NT2/D1 (cell line): ENCODE measurements around the gene OTUB1.

Experiments used
- SUZ12 ChIP-seq: IDR thresholded peaks from 2 replicates; pipeline ENCODE4 v1.6.1; 2011; ENCODE audit not compliant: insufficient read length, insufficient read depth; ENCODE audit errors: extremely low read depth
- YY1 ChIP-seq: IDR thresholded peaks from 2 replicates; pipeline ENCODE4 v1.6.1; 2011; ENCODE audit not compliant: insufficient read length, insufficient read depth
- ZNF274 ChIP-seq: IDR thresholded peaks from 2 replicates; pipeline ENCODE4 v1.6.1; 2011; ENCODE audit warnings: mild to moderate bottlenecking, low read depth, low read length

- TF ChIP-seq YY1 = no peak
- no peak for TF ChIP-seq SUZ12
- no peak for TF ChIP-seq ZNF274
Observed at GRCh38 chr11:64017945-64018224, 31.6 kb downstream of the OTUB1 start.
